Measurements from ENCODE around the gene MYO15B.
"Not testable (repeated sequence)": the region's sequence is repeated elsewhere in the genome, so short reads cannot be mapped to it uniquely, and the experiment has no call there.

The MYO15B gene

DNA sequence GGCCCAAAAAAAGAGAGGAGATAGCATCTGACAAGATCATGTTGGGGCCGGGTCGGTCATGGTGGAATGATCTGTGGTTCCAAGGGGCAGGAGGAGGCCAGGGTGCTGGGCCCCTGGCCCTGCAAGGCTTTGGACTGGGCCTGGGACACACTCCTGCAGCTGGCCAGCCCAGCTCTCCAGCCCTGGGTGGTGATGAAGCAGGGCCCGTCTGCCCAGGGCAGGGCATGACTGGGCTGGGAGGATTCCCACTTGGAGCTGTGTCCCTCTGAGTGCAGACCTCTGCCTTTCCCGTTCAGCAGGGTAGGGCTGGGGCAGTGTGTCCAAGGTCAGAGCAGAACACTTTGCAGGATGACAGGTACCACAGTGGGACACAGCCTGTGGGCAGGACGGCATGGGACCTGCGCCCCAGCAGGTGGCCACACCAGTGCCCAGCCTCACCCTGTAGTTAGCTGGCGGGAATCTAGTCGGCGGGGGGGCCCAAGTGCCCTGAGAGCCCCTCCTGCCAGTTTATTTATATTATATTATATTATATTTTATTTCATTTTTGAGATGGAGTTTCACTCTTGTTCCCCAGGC is 27.6 kb upstream of the MYO15B start:
- DNase-seq = no peak

DNA sequence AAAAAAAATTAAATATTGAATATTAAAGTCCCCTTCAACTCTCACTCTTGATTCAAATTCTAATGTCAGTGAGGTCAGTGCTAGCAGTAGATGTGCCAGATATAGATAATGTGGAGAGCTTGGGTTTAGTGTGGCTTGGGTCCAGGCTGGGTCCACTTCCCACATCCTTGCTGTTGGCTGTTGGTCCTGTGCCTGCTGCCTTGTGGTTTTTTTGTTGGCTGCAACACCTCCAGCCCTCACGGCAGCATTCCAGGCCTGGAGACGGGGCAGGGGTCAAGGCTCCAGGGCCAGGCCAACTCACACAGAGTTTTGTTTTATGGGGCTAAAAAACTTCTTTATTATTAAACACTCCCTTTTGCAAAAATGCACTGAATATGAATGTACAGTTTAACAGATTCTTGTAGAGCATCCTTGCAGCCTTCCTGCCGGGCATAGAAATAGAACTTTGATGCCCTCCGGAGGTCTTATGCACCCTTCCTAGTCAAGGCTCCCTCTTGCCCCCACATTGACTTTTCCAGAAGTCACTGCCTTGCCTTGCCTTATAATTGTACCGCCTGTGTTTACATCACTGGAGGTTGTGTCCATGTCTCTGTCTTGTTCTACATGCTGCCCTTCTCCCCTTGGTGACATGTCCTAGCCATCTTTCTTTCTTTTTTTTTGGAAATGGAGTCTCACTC is 25.5 kb upstream of the MYO15B start:
- no peak for DNase-seq

DNA sequence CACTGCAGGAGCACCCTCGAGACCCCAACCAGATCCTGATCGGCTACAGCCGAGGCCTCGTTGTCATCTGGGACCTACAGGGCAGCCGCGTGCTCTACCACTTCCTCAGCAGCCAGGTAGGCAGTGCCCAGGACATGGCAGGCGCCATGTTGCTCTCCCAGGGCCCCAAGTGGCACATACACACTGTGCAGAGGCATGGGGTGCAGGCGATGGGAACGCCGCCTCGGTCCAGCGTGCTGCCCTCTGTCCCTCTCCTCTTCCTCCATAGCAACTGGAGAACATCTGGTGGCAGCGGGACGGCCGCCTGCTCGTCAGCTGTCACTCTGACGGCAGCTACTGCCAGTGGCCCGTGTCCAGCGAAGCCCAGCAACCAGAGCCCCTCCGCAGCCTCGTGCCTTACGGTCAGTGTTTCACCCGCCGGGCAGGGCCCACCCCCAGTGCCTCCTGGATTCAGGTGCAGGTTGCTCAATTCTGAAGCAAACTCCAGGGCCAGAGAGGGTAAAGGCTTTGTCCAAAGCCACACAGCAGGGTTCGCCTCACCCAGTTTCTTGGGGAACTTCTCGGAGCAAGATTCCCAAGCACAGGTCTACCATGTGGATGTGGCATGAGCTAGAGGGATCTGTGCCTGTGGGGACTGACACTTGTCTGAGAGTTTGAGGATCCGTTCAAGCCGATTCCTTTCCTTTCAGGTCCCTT is 24.4 kb upstream of the MYO15B start:
- no peak for DNase-seq

DNA sequence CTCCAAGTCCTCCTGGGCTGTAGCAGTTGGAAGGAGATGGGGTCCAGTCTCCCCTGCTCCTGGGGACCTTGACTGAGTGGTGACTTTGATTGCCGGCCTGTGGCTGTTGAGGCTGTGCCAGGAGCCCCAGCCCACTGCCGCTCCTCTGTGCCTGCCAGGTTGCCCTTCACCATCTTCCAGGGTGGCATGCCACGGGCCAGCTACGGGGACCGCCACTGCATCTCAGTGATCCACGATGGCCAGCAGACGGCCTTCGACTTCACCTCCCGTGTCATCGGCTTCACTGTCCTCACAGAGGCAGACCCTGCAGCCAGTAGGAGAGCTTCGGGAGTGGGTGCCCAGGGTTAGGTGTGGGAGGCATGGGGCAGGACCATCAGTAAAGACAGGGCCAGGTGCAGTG is 23.4 kb upstream of the MYO15B start:
- DNase-seq = no peak

DNA sequence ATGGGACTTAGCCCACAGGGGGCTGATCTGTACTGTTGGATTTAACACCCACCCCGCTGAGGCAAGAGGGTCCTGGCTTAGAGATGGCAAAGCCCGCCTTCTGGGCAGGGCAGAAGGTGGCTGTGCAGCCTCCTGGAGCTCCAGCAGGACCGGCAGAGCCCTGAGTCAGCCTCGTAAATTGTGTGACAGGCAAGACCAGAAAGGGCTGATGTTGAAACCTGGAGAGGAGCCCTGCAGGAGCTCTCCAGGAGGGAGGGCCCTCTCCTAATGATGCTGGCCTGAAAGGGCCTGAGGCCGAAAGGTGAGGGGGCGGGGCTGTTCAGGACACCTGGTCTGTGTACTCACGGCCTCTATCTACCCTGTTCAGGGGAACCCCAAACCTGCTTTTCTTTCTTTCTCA is 22.5 kb upstream of the MYO15B start:
- no peak for DNase-seq

DNA sequence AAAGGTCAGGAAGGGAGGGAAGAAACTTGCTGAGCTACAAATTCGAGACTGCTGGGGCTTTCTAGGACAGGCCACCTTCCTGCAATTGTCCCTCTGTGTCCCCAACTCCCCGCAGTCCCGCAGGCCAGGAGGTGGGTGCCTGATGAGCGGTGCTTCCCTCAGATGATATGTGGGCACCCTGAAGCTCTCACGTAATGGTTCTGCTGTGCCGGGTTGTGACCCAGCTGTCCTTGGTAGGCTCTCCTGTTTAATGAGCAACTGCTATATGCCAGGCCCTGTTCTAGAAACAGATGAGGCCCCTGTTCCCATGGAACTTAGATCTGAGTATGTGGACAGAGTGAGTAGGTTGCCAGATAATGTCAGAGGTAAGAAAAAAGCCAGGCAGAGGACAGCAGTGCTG is 22.0 kb upstream of the MYO15B start:
- DNase-seq = no peak

DNA sequence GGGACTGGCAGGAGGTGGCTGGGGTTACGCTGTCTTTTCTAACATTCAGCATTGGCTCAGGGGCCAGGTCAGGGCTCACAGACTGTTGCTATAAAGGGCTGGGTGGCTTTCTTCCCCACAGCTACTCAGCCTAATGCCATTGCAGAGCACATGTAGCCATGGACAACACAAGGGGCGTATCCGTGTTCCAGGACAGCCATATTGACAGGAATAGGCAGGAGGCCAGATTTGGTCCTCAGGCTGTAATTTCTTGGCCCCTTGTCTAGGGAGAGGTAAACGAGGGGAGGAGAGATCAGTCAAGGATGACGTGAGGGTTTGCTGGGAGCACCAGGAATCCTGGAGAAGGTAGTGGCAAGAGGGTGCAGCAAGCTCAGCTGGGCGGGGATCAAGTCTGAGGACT is 21.2 kb upstream of the MYO15B start:
- peak; percentile 30 for DNase-seq

DNA sequence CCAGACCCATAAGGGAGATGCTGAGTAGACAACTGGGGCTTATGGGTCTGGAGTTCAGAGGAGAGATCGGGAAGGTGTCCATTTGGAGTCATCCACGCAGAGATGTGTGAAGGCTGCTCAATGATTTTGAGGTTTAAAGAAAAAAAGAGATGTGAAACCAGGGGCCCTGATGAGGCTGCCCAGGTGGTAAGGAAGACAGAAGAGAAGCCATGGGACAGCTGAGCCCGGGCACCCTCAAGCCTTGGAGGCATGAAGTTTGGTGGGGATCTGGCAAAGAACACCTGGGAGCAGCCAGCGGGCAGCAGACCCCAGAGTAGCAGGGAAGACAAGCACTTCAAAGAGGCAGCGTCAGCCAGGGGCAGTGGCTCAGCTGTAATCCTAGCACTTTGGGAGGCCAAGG is 20.8 kb upstream of the MYO15B start:
- no peak for DNase-seq

DNA sequence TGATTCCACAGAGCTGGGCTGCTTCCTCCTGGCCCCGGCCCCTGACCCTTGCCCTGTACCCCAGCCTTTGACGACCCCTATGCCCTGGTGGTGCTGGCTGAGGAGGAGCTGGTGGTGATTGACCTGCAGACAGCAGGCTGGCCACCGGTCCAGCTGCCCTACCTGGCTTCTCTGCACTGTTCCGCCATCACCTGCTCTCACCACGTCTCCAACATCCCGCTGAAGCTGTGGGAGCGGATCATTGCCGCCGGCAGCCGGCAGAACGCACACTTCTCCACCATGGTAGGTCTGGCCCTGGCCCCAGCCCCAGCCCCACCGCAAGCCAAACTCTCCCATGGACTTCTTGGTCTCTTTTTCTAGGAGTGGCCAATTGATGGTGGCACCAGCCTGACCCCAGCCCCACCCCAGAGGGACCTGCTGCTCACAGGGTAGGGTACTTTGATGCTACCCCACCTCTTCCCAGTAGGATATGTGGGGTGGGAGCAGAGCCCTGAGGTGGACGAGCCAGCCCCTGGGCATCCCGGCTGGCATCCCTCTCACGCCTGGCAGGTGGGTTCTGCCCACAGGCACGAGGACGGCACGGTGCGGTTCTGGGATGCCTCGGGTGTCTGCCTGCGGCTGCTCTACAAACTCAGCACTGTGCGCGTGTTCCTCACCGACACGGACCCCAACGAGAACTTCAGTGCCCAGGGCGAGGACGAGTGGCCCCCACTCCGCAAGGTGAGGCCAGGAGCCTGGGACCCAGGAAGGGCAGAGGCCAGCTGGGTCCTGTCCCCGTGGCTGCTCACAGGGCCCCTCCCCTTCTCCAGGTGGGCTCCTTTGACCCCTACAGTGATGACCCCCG is 19.0 kb upstream of the MYO15B start:
- no peak for DNase-seq

DNA sequence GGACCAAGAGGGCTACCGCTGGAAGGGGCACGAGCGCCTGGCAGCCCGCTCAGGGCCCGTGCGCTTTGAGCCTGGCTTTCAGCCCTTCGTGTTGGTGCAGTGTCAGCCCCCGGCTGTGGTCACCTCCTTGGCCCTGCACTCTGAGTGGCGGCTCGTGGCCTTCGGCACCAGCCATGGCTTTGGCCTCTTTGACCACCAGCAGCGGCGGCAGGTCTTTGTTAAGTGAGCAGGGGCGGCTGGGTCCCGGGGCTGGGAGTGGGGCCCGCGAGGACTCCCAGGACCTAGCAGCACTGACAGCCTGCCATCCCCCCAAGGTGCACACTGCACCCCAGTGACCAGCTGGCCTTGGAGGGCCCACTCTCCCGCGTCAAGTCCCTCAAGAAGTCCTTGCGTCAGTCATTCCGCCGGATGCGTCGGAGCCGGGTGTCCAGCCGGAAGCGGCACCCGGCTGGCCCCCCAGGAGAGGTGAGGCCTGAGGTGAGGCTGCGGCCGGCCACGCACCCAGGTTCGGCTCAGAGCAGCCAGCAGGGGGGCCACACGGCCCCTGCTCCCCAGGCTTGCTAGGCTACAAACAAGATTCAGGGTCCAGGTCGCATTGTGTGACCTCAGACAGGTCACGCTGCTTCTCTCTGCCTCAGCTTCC is 17.4 kb upstream of the MYO15B start:
- DNase-seq = no peak

DNA sequence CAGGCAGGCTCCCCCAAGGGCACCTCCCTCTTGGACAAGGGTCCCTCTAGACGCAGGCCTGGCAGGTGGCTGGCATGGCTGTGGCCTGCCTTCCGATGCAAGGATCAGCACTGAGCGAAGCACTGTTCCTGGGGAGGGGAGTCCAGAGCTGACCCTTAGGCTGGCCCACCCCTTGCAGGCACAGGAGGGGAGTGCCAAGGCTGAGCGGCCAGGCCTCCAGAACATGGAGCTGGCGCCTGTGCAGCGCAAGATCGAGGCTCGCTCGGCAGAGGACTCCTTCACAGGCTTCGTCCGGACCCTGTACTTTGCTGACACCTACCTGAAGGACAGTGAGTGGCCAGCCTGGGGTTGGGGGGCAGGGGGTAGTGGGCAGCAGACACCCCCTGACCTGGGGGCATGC is 16.8 kb upstream of the MYO15B start:
- DNase-seq = no peak

DNA sequence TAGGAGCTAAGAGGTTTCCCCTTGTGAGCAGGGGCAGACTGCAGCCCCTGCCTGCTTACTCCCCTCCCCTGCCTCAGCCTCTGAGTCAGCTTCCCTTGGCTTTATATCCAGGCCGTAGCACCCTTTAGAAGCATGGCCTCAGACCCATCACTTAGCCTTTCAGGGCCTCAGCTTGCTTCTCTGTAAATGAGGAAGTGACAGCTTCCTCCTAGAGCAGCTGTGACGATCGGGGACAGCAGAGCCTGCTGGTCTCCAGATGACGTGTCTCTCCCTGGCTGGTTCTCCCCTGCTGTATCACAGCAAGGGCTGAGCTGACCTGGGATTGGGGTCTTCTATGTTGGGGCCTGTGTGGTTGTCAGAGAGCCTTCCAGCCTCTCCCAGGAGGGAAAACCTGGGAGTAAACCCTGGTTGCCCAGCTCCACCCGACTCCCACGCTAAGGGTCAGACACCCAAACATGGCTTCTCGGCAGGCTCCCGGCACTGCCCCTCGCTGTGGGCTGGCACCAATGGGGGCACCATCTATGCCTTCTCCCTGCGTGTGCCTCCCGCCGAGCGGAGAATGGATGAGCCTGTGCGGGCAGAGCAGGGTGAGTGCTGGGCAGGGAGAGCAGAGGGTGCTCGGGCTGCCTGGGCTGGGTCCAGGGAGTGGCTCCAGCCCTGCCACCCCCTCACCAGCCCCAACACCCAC is 16.3 kb upstream of the MYO15B start:
- no peak for DNase-seq

DNA sequence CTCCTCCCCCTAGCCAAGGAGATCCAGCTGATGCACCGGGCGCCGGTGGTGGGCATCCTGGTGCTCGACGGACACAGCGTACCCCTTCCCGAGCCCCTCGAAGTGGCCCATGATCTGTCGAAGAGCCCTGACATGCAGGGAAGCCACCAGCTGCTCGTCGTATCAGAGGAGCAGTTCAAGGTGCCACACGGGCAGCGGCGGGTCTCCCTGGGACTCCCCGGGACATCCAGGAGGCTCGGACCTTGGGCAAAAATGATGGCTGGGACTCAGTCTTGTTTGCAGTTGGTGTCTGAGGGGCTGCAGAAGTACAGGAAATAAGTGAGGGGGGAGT is 15.8 kb upstream of the MYO15B start:
- DNase-seq = no peak

DNA sequence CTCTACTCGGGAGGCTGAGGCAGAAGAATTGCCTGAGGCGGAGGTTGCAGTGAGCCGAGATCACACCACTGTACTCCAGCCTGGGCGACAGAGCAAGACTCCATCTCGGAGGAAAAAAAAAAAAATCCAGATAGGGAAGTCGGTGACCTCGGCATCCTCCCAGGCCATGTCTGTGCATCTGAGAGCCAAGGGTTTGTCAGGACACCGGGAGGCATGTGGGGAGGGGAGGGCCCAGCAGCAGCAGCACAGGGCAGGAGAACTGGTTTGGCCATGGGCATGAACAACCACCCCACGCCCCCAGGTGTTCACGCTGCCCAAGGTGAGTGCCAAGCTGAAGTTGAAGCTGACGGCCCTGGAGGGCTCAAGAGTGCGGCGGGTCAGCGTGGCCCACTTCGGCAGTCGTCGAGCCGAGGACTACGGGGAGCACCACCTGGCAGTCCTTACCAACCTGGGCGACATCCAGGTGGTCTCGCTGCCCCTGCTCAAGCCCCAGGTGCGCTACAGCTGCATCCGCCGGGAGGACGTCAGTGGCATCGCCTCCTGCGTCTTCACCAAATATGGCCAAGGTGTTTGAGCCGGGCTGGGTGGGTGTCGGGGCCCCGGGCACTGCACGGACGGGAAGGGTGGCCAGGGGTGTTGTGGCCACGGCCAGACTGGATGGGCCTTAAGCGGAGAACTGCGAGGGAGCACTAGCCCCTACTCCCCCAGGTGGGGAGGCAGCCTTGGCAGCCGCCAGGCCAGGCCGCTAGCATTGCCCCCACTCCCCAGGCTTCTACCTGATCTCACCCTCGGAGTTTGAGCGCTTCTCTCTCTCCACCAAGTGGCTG is 14.7 kb upstream of the MYO15B start:
- no peak for DNase-seq

DNA sequence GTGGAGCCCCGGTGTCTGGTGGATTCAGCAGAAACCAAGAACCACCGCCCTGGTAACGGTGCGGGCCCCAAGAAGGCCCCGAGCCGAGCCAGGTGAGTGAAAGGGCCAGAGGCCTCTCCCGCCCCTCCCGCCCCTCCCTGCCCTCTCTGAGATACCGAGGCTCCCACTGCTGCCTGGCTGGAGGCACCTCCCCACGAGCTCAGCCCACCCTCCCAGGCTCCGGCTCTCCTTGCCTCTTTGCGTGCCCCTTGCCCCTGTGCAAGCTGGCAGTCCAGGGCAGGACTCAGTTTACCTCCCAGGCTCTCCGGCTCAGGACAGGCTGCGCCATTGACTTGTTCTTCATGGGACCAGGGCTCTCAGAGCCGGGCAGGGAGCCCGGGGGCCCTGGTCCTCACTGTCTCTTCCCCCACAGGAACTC is 14.1 kb upstream of the MYO15B start:
- no peak for DNase-seq

DNA sequence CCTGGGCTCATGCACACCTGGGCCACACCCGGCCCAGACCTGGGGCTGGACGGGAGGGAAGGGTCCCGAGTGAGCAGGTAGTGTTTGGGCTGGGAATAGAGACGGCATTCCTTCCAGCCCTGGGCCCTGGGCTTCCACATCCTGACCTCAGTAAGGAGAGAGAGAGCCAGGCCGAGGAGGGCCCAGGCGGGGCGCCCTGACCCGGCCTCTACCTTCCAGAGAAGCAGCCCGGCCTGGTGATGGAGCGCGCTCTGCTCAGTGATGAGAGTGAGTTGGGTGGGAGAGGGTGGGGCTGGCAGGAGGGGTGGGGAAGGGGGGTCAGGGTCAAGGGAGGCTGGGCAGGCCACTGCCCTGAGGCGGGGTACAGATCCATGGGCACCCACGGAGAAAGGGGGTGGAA is 13.6 kb upstream of the MYO15B start:
- no peak for DNase-seq

DNA sequence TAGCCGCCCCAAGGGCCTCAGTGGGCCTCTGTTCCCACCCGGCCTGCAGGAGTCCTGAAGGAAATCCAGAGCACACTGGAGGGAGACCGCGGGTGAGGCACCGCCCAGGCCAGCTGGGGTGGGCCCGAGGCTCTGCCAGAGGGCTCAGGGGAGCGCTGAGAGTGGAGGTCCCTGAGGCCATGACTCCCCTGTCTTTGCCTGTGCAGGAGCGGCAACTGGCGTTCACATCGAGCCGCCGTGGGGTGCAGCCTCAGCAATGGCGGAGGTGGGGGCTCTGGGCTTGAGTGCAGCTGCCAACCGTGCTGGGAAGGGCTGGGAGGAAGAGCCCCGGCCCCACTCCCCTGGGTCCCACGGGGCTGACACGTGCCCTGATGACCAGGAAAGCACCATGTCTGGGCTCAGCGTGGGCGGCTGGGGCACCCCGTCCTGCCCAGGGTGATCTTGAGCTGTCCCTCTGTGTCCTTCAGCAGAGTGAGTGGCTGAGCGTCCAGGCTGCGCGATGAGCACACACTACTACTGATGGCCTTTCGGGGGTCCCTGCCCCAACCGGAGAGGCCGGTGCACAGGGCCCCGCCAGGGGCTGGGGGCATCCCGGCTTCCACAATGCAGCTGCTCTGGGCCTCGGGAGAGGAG is 13.1 kb upstream of the MYO15B start:
- DNase-seq = no peak

DNA sequence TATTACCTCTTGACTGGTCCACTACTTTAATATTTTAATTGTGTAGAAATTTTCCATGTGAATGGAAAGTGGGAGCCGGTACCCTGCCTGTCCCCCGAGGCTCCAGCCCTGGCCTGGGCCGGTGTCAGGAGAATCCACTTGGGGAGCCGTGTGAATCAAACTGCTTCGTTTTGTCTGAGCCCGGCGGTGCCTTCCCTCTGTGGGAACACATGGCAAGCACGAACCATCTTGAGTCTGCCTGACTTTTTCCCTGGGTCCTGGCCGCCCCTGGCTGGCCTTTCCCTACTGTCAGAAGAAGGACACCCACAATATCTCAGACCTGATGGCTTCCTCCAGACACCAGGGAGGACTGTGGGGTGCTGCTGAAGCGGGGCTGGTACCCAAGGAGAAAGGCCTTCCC is 12.4 kb upstream of the MYO15B start:
- no peak for DNase-seq

DNA sequence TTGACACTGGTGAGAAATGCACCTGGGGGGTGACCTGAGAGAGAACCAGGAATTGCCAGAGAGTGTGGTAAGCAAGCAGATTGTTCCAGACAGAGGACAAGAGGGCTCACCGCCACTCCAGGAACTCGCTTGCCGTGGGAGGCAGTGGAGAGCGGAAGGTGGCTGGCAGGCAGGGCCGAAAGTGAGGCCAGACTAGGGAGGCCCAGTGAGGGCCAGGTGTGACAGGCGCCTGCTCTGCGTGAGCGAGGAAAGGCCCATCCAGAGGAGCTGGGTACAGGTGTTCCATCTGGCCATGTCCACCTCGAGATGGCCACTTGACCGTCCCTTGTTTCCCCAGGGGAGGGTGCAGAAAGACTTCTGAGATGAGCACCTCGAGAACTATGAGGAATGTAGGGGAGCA is 11.9 kb upstream of the MYO15B start:
- DNase-seq = no peak

DNA sequence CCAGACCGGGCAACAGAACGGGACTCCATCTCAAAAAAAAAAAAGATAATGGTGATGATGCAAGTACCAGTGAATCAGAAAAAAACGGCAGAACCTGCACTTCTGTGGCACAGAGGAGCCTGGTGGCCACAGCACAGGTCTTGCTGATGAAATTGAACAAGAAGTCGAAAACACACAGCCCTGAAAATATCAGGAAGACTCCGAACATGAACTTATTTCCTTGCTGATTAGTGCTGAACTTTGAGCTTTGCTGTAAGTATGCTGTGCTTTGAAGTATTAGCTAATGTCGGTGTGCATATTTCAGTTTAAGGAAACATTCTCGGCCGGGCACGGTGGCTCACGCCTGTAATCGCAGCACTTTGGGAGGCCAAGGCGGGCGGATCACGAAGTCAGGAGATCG is 10.9 kb upstream of the MYO15B start:
- no peak for DNase-seq

DNA sequence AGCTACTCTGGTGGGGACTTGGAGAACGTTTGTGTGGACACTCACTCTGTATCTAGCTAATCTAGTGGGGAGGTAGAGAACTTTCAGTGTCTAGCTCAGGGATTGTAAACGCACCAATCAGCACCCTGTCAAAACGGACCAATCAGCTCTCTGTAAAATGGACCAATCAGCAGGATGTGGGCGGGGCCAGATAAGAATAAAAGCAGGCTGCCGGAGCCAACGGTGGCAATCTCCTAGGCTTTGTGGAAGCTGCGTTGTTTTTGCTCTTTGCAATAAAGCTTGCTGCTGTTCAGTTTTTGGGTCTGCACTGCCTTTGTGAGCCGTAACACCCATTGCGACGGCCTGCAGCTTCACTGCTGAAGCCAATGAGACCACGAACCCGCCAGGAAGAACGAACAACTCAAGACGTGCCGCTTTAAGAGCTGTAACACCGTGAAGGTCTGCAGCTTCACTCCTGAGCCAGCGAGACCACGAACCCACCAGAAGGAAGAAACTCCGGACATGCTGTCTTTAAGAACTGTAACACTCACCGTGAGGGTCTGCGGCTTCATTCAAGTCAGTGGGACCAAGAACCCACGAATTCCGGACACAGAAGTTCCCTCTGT is 6.4 kb upstream of the MYO15B start:
- DNase-seq = not testable (repeated sequence)
